ENCODE results near the gene CHMP2A.

Gene CHMP2A

DNA sequence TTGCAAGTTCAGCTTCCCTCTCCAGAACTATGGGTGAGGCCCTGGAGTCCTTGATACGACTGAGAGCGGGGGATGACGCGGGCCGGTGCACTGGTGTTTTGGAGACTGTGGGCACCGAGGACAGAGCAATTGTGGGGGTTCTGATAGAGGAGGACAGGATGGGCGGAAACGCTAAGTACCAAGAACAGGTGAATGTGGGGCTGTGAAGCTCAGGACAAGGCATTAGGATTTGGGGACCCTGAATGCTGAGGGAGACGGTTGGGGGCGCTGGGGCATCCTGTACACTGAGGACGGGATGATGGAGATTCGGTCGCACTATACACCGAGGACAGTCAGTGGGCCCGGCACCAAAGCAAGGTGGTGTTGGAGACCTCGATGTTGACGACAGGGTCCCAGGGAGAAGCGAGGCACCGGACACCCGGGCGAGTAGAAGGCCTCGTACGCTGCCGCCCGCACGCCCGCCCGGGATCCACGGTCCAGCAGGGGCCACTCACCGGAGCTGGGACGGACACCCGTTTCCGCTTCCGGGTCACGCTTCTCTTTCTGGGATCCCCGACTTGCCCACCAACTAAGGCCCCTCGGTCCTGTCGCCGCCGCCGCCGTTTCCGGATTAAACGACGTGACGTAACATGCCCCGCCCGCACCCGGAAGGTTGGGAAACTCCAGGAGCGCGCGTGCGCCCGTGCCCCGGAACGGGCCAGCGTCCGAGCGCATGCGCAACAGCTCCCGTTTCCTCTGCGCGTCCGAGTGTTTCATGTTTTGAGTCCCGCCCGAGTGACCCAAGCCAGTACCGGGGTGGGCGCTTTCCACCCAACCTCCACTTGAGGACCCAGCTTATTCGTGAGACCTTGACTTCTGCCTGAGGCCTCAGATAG lies at the start of gene CHMP2A:
Gene CHMP2A, minus strand, starts transcription at position 612 of the 875 bp plus-strand sequence. CDS start 893 bp downstream, outside the sequence.
- Histone ChIP-seq H3K27me3 (replicated peaks; ENCODE audit: control insufficient read depth, insufficient read depth, low read length) (no peaks in the 10 kb centered on the region), H3K4me3 (replicated peaks; ENCODE audit: low read depth, low read length) (peak within 1 kb of the TSS; percentile 95), H3K36me3 (ENCODE audit: control insufficient read depth, insufficient read depth, low read length) (peaks cover 27% of the 10 kb centered on the region)
- DNase-seq (ENCODE audit: extremely low read depth, insufficient read length), result peak; percentile 97
- TF ChIP-seq, protein P1, sequence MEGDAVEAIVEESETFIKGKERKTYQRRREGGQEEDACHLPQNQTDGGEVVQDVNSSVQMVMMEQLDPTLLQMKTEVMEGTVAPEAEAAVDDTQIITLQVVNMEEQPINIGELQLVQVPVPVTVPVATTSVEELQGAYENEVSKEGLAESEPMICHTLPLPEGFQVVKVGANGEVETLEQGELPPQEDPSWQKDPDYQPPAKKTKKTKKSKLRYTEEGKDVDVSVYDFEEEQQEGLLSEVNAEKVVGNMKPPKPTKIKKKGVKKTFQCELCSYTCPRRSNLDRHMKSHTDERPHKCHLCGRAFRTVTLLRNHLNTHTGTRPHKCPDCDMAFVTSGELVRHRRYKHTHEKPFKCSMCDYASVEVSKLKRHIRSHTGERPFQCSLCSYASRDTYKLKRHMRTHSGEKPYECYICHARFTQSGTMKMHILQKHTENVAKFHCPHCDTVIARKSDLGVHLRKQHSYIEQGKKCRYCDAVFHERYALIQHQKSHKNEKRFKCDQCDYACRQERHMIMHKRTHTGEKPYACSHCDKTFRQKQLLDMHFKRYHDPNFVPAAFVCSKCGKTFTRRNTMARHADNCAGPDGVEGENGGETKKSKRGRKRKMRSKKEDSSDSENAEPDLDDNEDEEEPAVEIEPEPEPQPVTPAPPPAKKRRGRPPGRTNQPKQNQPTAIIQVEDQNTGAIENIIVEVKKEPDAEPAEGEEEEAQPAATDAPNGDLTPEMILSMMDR (IDR thresholded peaks at IDR 0.05; ENCODE audit: insufficient read depth, low read length, poor library complexity, severe bottlenecking), result no peak

GRCh38 chr19:58586133-58586765 lies 31.3 kb upstream of the CHMP2A start:
- no peak for DNase-seq (ENCODE audit: extremely low read depth, insufficient read length)
- no peaks in the 10 kb centered on the region for H3K27me3 ChIP-seq (replicated peaks; ENCODE audit: control insufficient read depth, insufficient read depth, low read length)
- no peak overlapping the region for H3K4me3 ChIP-seq (replicated peaks; ENCODE audit: low read depth, low read length)
- peaks cover 7% of the 10 kb centered on the region for H3K36me3 ChIP-seq (ENCODE audit: control insufficient read depth, insufficient read depth, low read length)
- TF ChIP-seq, protein P1 (IDR thresholded peaks at IDR 0.05; ENCODE audit: insufficient read depth, low read length, poor library complexity, severe bottlenecking), result no peak

DNA sequence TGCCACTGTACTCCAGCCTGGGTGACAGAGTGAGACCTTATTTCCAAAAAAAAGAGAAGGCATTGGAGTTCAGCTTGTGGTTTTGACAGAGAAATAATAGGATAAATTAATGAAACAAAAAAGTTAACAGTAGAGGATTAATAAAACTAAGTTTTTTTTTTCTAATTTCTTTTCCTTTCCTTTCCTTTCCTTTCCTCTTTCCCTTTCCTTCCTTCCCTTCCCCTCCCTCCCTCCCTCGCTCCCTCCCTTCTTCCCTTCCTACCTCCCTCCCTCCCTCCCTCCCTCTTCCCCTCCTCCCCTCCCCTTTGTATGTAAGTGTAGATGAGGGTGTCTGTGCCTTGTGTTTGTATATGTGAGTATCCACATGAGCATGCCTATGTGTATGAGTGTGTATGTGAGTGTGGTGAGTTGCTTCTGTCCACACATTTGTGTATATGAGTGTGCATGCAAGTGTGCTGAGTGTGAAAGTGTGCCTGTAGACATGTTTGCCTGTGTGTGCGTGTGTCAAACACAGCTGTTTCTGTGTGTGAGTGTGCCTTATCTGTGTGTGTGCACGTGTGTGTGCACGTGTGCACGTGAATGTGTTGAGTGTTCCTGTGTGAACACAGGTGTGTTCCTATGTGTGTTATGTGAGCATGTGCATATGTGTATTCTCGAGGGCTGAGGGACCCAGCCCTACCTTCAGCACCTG lies 30.7 kb upstream of the CHMP2A start:
- no peak overlapping the region for H3K4me3 ChIP-seq (replicated peaks; ENCODE audit: low read depth, low read length)
- DNase-seq (ENCODE audit: extremely low read depth, insufficient read length), result no peak
- H3K36me3 ChIP-seq (ENCODE audit: control insufficient read depth, insufficient read depth, low read length), result peaks cover 7% of the 10 kb centered on the region
- TF ChIP-seq, protein P1 (IDR thresholded peaks at IDR 0.05; ENCODE audit: insufficient read depth, low read length, poor library complexity, severe bottlenecking), result no peak
- H3K27me3 ChIP-seq (replicated peaks; ENCODE audit: control insufficient read depth, insufficient read depth, low read length), result no peaks in the 10 kb centered on the region

- no peak for DNase-seq (ENCODE audit: extremely low read depth, insufficient read length)
- Histone ChIP-seq H3K27me3 (replicated peaks; ENCODE audit: control insufficient read depth, insufficient read depth, low read length) (no peaks in the 10 kb centered on the region), H3K4me3 (replicated peaks; ENCODE audit: low read depth, low read length) (no peak overlapping the region), H3K36me3 (ENCODE audit: control insufficient read depth, insufficient read depth, low read length) (peaks cover 7% of the 10 kb centered on the region)
- TF ChIP-seq, protein P1 (IDR thresholded peaks at IDR 0.05; ENCODE audit: insufficient read depth, low read length, poor library complexity, severe bottlenecking), result no peak
Measured at GRCh38 chr19:58584498-58585441, 29.9 kb upstream of the CHMP2A start.

DNA sequence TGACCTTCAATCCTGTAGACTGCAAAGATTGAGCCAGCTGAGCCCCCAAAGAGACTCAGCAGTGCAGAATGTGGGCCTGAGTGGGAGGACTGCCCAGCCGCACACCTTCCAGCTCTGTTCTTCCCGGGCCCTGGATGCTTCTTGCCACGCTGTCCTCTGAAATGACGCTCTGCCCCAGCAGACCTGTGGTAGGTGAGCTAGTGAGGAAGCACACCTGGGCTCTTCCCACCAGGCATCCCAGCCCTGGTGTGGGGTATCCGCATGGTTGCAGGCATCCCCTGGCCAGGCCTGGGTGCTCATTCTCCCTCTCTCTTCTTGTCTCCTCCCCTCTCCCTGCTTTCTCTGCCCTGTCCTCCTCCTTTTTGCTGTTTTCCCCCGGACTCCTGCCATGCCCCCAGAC lies 28.1 kb upstream of the CHMP2A start:
- Histone ChIP-seq H3K27me3 (replicated peaks; ENCODE audit: control insufficient read depth, insufficient read depth, low read length) (no peaks in the 10 kb centered on the region), H3K36me3 (ENCODE audit: control insufficient read depth, insufficient read depth, low read length) (peaks cover 7% of the 10 kb centered on the region), H3K4me3 (replicated peaks; ENCODE audit: low read depth, low read length) (no peak overlapping the region)
- TF ChIP-seq, protein P1 (IDR thresholded peaks at IDR 0.05; ENCODE audit: insufficient read depth, low read length, poor library complexity, severe bottlenecking), result no peak
- DNase-seq (ENCODE audit: extremely low read depth, insufficient read length), result no peak
